MCF 10A (cell line): ENCODE data around the gene PCYOX1L. TPM values are rescaled to one million over a fixed set of nuclear protein-coding genes. Genes with fewer than 3 reads are reported as not detected.

Experiments used
- BruUV-seq: library from RNA; stranded (reverse); fragments of 400-500 nt; replicated peaks from 2 replicates; lab custom pipeline; 2021; lab: Mats Ljungman, UMichigan
- CTCF ChIA-PET: fragments of 300-600 bp; sonication (Branson Sonifier 250); formaldehyde crosslinking; extraction: SDS; loops from one replicate; lab custom pipeline; 2021; ENCODE audit warnings: antibody characterized with exemption, inconsistent platforms; lab: Yijun Ruan, JAX
- POLR2A ChIA-PET: fragments of 300-600, 350-650 bp; sonication (Branson Sonifier 250); formaldehyde crosslinking; extraction: SDS; loops from one replicate; lab custom pipeline; 2020; ENCODE audit warnings: antibody characterized with exemption, inconsistent platforms; lab: Yijun Ruan, JAX
- DNase-seq: peaks from one replicate; pipeline ENCODE4 v3.0.0-alpha.2; 2018; ENCODE audit not compliant: unreplicated experiment
- H3K27ac Mint-ChIP-seq: one replicate; pipeline ENCODE4 v1.8.0; 2022; ENCODE audit warnings: mild to moderate bottlenecking, low read depth, mixed read lengths; ENCODE audit not compliant: unreplicated experiment
- H3K27me3 Mint-ChIP-seq: one replicate; pipeline ENCODE4 v1.8.0; 2022; ENCODE audit warnings: mixed read lengths; ENCODE audit not compliant: insufficient read depth, unreplicated experiment
- H3K36me3 Mint-ChIP-seq: one replicate; pipeline ENCODE4 v1.8.0; 2022; ENCODE audit warnings: mild to moderate bottlenecking, moderate library complexity, mixed read lengths; ENCODE audit not compliant: insufficient read depth, unreplicated experiment
- H3K4me1 Mint-ChIP-seq: one replicate; pipeline ENCODE4 v1.8.0; 2022; ENCODE audit warnings: mixed read lengths; ENCODE audit not compliant: insufficient read depth, unreplicated experiment
- H3K4me3 Mint-ChIP-seq: one replicate; pipeline ENCODE4 v1.8.0; 2022; ENCODE audit warnings: mild to moderate bottlenecking, moderate library complexity, mixed read lengths; ENCODE audit not compliant: unreplicated experiment
- H3K9me3 Mint-ChIP-seq: one replicate; pipeline ENCODE4 v1.8.0; 2022; ENCODE audit warnings: mixed read lengths; ENCODE audit not compliant: unreplicated experiment
- CTCF ChIP-seq: fragments of 200-600 bp; IDR thresholded peaks from one replicate; pipeline ENCODE4 v1.8.0; 2022; ENCODE audit warnings: antibody characterized with exemption, mild to moderate bottlenecking; ENCODE audit not compliant: unreplicated experiment
- intact Hi-C: fragments of 100-400 bp; cut with micrococcal nuclease; formaldehyde crosslinking; loops from 2 replicates; pipeline ENCODE4 v1.14.1; 2022
- total RNA-seq: library from RNA; stranded (reverse); gene quantifications from 2 replicates; pipeline ENCODE4 v1.2.3, GENCODE V29; 2022

PCYOX1L gene
- total RNA-seq, 1 experiment from 2014 or later: 7.7 TPM

GRCh38 chr5:149315753-149316152 is 42.1 kb upstream of the PCYOX1L start:
- ChIA-PET POLR2A (interaction anchor here (1.1 kb wide), 1 partner anchor 124 kb away, joined by 3 read pairs; no protein-coding TSS in a partner anchor), CTCF (interaction anchor here (0.6 to 27.3 kb wide), 10 partner anchors 8 to 1416 kb away, joined by 3 to 1231 read pairs (median 10); partner anchors contain the start of genes GRPEL2, IL17B and PCYOX1L)
- no TSS peak for BruUV-seq
- peaks cover 12% of the 10 kb centered on the region for H3K4me1 Mint-ChIP-seq
- no peak overlapping the region for H3K27ac Mint-ChIP-seq
- H3K36me3 Mint-ChIP-seq: peaks cover 5% of the 10 kb centered on the region
- H3K27me3 Mint-ChIP-seq: no peaks in the 10 kb centered on the region
- TF ChIP-seq CTCF: no peak
- intact Hi-C loops: loop anchor here (2.0 kb wide), 1 partner anchor 29 kb away; the partner anchor contains the start of gene GRPEL2
- H3K9me3 Mint-ChIP-seq: no peaks in the 10 kb centered on the region
- DNase-seq: no peak
- H3K4me3 Mint-ChIP-seq: no peak overlapping the region

- intact Hi-C loops: loop anchor here (1.0 to 2.0 kb wide), 5 partner anchors 27 to 246 kb away; partner anchors contain the start of gene GRPEL2
- TF ChIP-seq CTCF: peak; percentile 78
- H3K9me3 Mint-ChIP-seq: no peaks in the 10 kb centered on the region
- H3K36me3 Mint-ChIP-seq: peaks cover 5% of the 10 kb centered on the region
- DNase-seq: peak; percentile 71
- ChIA-PET POLR2A (interaction anchor here (0.7 to 2.4 kb wide), 10 partner anchors 9 to 265 kb away, joined by 3 to 27 read pairs (median 5); partner anchors contain the start of genes GRPEL2 and PCYOX1L), CTCF (interaction anchor here (0.7 to 27.3 kb wide), 36 partner anchors 8 to 1873 kb away, joined by 3 to 1231 read pairs (median 4); partner anchors contain the start of genes CSNK1A1, GRPEL2, IL17B and PCYOX1L)
- peaks cover 12% of the 10 kb centered on the region for H3K4me1 Mint-ChIP-seq
- BruUV-seq: no TSS peak
- no peak overlapping the region for H3K27ac Mint-ChIP-seq
- H3K4me3 Mint-ChIP-seq: no peak overlapping the region
- H3K27me3 Mint-ChIP-seq: no peaks in the 10 kb centered on the region
Measured at GRCh38 chr5:149317281-149318048, 40.4 kb upstream of the PCYOX1L start.

DNA sequence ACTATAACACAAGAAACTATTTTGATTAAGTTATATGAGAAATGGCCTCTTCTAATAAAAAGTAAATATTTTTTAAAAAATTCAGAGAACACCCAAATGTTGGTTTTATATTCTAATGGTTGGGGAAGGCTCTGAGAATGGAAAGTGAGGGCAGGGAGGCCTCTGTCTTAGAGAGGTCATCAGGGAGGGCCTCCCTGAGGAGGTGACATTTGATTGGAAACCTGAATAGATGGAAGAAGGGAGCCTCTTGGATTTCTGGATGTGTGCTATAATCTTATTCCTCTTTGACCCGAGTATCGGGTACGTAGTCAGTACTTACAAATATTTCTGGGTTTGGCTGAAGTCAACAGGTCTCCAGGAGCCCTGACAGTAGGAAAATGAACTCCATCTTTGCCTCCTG is 38.7 kb upstream of the PCYOX1L start:
- Mint-ChIP-seq H3K36me3 (peaks cover 6% of the 10 kb centered on the region), H3K4me3 (no peak overlapping the region), H3K27me3 (no peaks in the 10 kb centered on the region), H3K9me3 (no peaks in the 10 kb centered on the region), H3K4me1 (peaks cover 26% of the 10 kb centered on the region), H3K27ac (no peak overlapping the region)
- ChIA-PET CTCF (interaction anchor here (0.7 to 27.3 kb wide), 8 partner anchors 18 to 346 kb away, joined by 3 to 1231 read pairs (median 14); partner anchors contain the start of genes GRPEL2, IL17B and PCYOX1L), POLR2A (interaction anchor here (2.2 to 7.3 kb wide), 6 partner anchors 25 to 246 kb away, joined by 14 to 140 read pairs (median 34); partner anchors contain the start of genes CSNK1A1 and GRPEL2)
- TF ChIP-seq CTCF: no peak
- BruUV-seq: no TSS peak
- DNase-seq: no peak
- intact Hi-C loops: no loop called here
